ENCODE results near the gene SH2D3C. TPM values are rescaled to one million over a fixed set of nuclear protein-coding genes. Genes with fewer than 3 reads are reported as not detected.

The SH2D3C gene
- total RNA-seq, 1 donor from 2014 or later, result 0.17 TPM

DNA sequence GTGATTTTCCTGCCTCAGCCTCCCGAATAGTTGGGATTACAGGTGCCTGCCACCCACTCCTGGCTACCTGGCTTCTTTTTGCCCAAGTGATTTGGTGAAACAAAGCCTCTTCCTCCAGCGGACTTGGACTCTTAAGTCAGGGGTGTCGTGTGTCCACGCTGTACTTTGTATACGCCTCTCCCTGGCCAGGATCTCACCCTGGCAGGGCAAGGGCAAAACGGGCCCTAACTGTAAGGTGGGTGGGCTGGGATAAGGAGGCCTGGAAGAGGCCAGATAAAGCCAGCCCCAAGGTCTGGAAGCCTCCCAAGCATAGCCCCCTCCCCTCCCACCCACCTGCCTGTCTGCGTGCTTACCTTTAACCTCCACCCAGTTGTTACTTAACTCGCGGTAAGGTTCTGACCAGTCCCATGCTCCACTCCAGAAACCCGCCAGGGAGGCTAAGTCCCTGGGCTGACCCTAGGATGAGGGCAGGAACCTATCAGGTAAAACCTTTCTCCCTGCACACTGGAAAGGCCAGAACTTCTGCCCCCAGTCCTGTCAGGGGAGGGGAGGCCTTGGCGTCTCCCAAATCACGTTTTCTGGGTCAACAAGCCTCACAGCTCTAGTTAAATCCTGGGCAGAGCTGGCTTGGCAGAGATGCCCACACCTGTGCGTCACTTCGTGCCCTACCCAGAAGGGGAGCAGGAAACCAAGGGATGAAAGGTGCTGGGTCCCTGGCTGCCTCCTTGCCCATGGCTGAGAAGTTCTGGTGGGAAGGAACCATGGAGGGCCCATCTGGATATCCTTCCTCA lies 15.7 kb upstream of the SH2D3C start:
- TF ChIP-seq, protein P1, sequence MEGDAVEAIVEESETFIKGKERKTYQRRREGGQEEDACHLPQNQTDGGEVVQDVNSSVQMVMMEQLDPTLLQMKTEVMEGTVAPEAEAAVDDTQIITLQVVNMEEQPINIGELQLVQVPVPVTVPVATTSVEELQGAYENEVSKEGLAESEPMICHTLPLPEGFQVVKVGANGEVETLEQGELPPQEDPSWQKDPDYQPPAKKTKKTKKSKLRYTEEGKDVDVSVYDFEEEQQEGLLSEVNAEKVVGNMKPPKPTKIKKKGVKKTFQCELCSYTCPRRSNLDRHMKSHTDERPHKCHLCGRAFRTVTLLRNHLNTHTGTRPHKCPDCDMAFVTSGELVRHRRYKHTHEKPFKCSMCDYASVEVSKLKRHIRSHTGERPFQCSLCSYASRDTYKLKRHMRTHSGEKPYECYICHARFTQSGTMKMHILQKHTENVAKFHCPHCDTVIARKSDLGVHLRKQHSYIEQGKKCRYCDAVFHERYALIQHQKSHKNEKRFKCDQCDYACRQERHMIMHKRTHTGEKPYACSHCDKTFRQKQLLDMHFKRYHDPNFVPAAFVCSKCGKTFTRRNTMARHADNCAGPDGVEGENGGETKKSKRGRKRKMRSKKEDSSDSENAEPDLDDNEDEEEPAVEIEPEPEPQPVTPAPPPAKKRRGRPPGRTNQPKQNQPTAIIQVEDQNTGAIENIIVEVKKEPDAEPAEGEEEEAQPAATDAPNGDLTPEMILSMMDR (IDR thresholded peaks at IDR 0.05; ENCODE audit: insufficient read depth, low read length, poor library complexity, severe bottlenecking), result no peak
- DNase-seq (ENCODE audit: low read depth), result no peak
- no peak overlapping the region for H3K4me3 ChIP-seq (ENCODE audit: low read depth, low read length)
- H3K27me3 ChIP-seq (ENCODE audit: control insufficient read depth, insufficient read depth, low read length), result no peaks in the 10 kb centered on the region
- peaks cover 1% of the 10 kb centered on the region for H3K36me3 ChIP-seq (ENCODE audit: control insufficient read depth, insufficient read depth, low read length)

DNA sequence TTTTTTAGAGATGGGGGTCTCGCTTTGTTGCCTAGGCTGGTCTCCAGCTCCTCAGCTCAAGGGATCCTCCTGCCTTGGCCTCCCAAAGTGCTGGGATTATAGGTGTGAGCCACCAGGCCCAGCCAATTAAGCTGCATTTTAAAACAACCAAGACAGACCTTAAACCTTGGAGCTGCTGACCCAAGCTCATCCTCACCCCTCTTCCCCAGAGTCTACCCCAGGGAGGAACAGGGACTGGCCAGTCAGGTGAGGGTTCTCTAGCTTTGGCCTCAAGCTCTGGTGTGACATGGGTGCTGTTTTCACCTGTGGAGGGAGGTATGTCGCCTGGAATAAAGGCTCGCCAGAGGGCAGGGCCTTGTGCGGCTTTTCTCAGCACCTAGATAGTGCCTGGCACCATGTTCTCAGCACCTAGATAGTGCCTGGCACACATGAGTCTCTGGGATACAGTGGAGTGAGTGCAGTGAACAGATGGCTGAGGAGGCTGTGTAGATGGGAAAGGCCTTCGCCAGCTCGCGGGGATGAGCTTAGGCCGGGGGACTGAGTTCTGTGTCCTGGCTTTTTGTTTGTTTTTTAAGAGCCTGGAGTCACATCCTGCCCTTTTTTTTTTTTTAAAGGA lies 14.7 kb upstream of the SH2D3C start:
- Histone ChIP-seq H3K4me3 (ENCODE audit: low read depth, low read length) (no peak overlapping the region), H3K27me3 (ENCODE audit: control insufficient read depth, insufficient read depth, low read length) (no peaks in the 10 kb centered on the region), H3K36me3 (ENCODE audit: control insufficient read depth, insufficient read depth, low read length) (peaks cover 4% of the 10 kb centered on the region)
- TF ChIP-seq, protein P1 (IDR thresholded peaks at IDR 0.05; ENCODE audit: insufficient read depth, low read length, poor library complexity, severe bottlenecking), result no peak
- DNase-seq (ENCODE audit: low read depth), result no peak

DNA sequence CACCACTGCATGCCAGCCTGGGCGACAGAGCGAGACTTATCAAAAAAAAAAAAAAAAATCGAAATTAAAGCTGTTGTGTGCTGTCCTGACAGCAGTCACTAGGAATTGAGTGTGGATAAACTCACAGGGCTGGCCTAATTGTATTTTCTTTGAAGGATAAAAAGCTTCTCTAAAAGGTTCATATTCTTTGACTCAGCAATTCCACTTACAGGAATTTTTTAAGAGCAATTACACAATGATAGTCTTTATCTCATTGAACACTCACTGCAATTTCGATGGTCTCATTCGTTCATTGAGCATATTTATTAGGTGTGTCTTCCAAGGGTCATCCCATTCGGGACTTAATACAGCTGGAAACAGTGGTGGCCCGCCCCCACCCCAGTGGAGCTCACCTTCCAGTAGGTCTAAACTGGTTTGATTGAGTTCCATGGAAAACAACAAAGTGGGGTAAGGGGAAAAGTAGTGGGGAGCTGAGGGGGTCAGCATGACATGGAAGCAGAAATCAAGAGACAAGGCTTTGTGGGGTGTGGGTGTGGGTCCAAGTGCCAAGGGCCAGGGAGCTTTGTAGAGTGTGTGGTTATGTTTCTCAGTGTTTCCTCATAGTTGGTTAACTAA lies 14.1 kb upstream of the SH2D3C start:
- Histone ChIP-seq H3K27me3 (ENCODE audit: control insufficient read depth, insufficient read depth, low read length) (no peaks in the 10 kb centered on the region), H3K36me3 (ENCODE audit: control insufficient read depth, insufficient read depth, low read length) (peaks cover 8% of the 10 kb centered on the region), H3K4me3 (ENCODE audit: low read depth, low read length) (no peak overlapping the region)
- TF ChIP-seq, protein P1 (IDR thresholded peaks at IDR 0.05; ENCODE audit: insufficient read depth, low read length, poor library complexity, severe bottlenecking), result no peak
- DNase-seq (ENCODE audit: low read depth), result no peak

DNA sequence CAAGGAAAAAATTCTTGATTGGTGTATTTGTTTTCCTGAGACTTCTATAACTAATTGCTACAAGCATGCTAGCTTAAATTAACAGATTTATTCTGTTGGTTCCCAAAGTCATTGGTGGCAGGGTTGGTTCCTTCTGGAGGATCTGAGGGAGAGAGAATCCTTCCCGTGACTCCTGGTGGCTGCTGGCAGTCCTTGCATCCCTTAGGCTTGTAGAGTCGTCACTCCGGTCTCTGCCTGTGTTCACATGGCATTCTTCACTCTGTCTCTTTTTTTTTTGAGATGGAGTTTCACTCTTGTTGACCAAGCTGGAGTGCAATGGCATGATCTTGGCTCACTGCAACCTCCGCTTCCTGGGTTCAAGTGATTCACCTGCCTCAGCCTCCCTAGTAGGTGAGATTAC lies 12.6 kb upstream of the SH2D3C start:
- Histone ChIP-seq H3K27me3 (ENCODE audit: control insufficient read depth, insufficient read depth, low read length) (no peaks in the 10 kb centered on the region), H3K4me3 (ENCODE audit: low read depth, low read length) (no peak overlapping the region), H3K36me3 (ENCODE audit: control insufficient read depth, insufficient read depth, low read length) (peaks cover 8% of the 10 kb centered on the region)
- TF ChIP-seq, protein P1 (IDR thresholded peaks at IDR 0.05; ENCODE audit: insufficient read depth, low read length, poor library complexity, severe bottlenecking), result no peak
- DNase-seq (ENCODE audit: low read depth), result no peak

DNA sequence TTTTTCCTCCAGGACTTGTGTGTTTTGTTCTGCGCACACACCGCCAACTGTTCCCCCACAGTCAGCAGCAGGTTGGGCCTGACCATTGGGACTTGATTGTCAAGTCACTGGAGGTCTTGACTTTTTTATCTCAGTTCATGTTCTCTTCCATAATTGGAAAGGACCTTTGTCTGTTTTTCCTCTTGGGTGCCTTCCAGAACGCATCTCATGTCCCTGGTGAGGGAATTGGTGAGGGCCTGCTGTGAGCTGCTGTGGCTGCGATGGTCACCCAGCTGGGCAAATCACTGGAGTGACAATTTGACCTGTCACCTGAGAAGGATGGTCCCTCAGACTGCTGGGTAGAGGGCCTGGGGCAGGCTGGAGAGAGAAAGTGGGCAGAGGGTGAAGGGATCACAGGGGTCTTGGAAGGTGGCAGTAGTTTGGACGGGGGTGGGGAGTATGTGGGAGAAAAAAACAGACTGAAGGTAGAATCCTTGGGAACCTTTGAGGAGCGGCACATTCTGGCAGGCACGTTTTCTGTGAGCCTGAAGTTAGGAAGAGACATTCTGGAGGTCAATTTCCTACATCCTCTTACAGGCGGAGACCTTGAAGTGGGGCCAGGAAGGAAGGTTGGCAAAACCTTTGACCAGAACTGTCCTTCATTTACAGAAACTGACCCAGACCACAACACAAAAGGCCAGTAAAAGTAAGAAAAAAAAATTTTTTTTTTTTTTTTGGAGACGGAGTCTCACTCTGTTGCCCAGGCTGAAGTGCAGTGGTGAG lies 11.8 kb upstream of the SH2D3C start:
- Histone ChIP-seq H3K36me3 (ENCODE audit: control insufficient read depth, insufficient read depth, low read length) (peaks cover 8% of the 10 kb centered on the region), H3K4me3 (ENCODE audit: low read depth, low read length) (no peak overlapping the region), H3K27me3 (ENCODE audit: control insufficient read depth, insufficient read depth, low read length) (no peaks in the 10 kb centered on the region)
- TF ChIP-seq, protein P1 (IDR thresholded peaks at IDR 0.05; ENCODE audit: insufficient read depth, low read length, poor library complexity, severe bottlenecking), result no peak
- DNase-seq (ENCODE audit: low read depth), result no peak
